GM12891 (cell line): ENCODE data around the gene SPOCD1.

ENCODE experiments used
- POLR2A ChIP-seq: IDR thresholded peaks from 2 replicates; pipeline ENCODE4 v1.6.1; 2011; ENCODE audit warnings: low read depth, low read length, control low read depth
- POLR2AphosphoS5 ChIP-seq: IDR thresholded peaks from 2 replicates; pipeline ENCODE4 v1.6.1; 2011; ENCODE audit warnings: low read depth, low read length, control low read depth

GRCh38 chr1:31756578-31756977 is 59.2 kb downstream of the SPOCD1 start:
- TF ChIP-seq POLR2AphosphoS5 (no peak), POLR2A (no peak)
